ENCODE results near the gene PICK1. TPM values are rescaled to one million over a fixed set of nuclear protein-coding genes. Genes with fewer than 3 reads are reported as not detected.

The PICK1 gene
- total and polyA plus RNA-seq, 2 donors (not counting 3 experiments of a cell fraction or from before 2014, with no cell fraction given), result 18.0 to 20.8 TPM

DNA sequence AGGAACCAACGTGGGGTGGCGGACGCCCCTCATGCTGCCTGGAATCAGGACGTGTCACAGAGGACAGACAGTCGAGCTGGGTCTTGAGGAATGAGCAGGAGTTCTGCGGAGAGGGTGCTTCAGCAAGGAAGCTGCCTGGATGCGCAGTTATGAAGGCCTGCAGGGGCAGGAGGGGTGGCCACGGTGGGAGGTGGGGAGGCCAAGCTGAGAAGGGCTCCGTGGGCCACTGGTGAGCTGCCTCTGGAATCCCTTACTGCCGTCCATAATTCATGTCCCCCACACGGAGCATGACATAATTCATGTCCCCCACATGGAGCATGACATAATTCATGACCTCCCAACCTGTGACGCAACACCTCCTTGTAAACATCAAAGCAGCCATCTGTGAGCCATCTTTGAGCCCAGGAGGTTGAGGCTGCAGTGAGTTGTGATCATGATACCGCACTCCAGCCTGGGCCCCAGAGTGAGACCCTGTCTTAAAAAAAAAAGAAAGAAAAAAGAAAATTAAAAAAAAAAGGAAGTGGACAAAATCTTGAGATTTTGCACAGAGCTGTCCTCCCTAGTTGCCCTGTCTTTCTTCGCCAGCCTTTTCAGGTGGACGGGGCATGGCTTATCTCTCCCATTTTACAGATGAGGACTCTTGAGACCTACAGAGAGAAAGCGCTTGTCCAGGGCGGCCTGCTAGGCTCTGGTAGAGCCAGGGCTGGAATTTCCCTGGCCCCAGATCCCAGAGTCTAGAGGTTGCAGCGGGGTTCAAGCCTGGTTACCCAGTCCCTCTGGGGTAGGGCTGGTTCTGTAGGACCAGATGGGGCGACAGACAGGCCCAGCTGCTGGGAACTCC lies 24.3 kb upstream of the PICK1 start:
- Histone ChIP-seq H3K79me2 (ENCODE audit: control insufficient read depth, insufficient read depth, low read length) (no peaks in the 10 kb centered on the region), H2AFZ (ENCODE audit: low read depth, low read length) (no peak overlapping the region), H3K27me3 (ENCODE audit: control insufficient read depth in 2 of 2, insufficient read depth in 2 of 2, low read length in 2 of 2) (no peaks in the 10 kb centered on the region), H3K36me3 (ENCODE audit: control insufficient read depth in 2 of 2, extremely low read depth in 1 of 2, insufficient read depth in 2 of 2, low read length in 2 of 2) (no peaks in the 10 kb centered on the region), H3K4me3 (replicated peaks in 1 of 3; ENCODE audit: insufficient read depth in 1 of 3, low read depth in 1 of 3, low read length in 3 of 3) (no peak overlapping the region), H3K9ac (replicated peaks; ENCODE audit: extremely low read depth, insufficient read depth, low read length) (no peak overlapping the region), H3K9me3 (replicated peaks; ENCODE audit: control insufficient read depth, insufficient read depth, low read length) (no peaks in the 10 kb centered on the region), H3K4me1 (ENCODE audit: control insufficient read depth, extremely low read depth, insufficient read depth, low read length) (peaks cover 12% of the 10 kb centered on the region), H3K27ac (ENCODE audit: insufficient read depth, low read depth, low read length) (no peak overlapping the region), H3K9me1 (replicated peaks; ENCODE audit: control insufficient read depth, extremely low read depth, insufficient read depth, low read length) (no peaks in the 10 kb centered on the region), H3K4me2 (ENCODE audit: insufficient read depth, low read length) (no peak overlapping the region), H4K20me1 (replicated peaks; ENCODE audit: control insufficient read depth, extremely low read depth, insufficient read depth, low read length) (no peaks in the 10 kb centered on the region)
- dilution Hi-C loops (cut with MboI; ENCODE audit: extremely low pct_ligation_motif_present, low sequenced_read_pairs), result no loop called here
- intact Hi-C loops (cut with micrococcal nuclease), result no loop called here
- CTCF ChIA-PET, result no interaction called here
- DNase-seq (ENCODE audit: low read depth, low spot score), result no peak
- POLR2A ChIA-PET, result no interaction called here
- TF ChIP-seq POLR2AphosphoS5 (IDR thresholded peaks at IDR 0.05; ENCODE audit: insufficient read depth, low read depth, low read length), result no peak
- no peak for TF ChIP-seq MYC (IDR thresholded peaks at IDR 0.05; ENCODE audit: low read depth, low read length)
- TF ChIP-seq GATA2 (IDR thresholded peaks at IDR 0.05; ENCODE audit: insufficient read depth, insufficient read length, low read depth, low read length), result no peak
- FAIRE-seq, result no peak
- BruUV-seq (replicated peaks), result no TSS peak

- Histone ChIP-seq H3K27ac (ENCODE audit: insufficient read depth, low read depth, low read length) (no peak overlapping the region), H3K9me1 (replicated peaks; ENCODE audit: control insufficient read depth, extremely low read depth, insufficient read depth, low read length) (no peaks in the 10 kb centered on the region), H3K79me2 (ENCODE audit: control insufficient read depth, insufficient read depth, low read length) (no peaks in the 10 kb centered on the region), H3K4me1 (ENCODE audit: control insufficient read depth, extremely low read depth, insufficient read depth, low read length) (peaks cover 12% of the 10 kb centered on the region), H3K36me3 (ENCODE audit: control insufficient read depth in 2 of 2, extremely low read depth in 1 of 2, insufficient read depth in 2 of 2, low read length in 2 of 2) (no peaks in the 10 kb centered on the region), H3K4me2 (ENCODE audit: insufficient read depth, low read length) (no peak overlapping the region), H3K9me3 (replicated peaks; ENCODE audit: control insufficient read depth, insufficient read depth, low read length) (no peaks in the 10 kb centered on the region), H3K4me3 (replicated peaks in 1 of 3; ENCODE audit: insufficient read depth in 1 of 3, low read depth in 1 of 3, low read length in 3 of 3) (no peak overlapping the region), H3K9ac (replicated peaks; ENCODE audit: extremely low read depth, insufficient read depth, low read length) (peak overlapping the region; percentile 22), H3K27me3 (ENCODE audit: control insufficient read depth in 2 of 2, insufficient read depth in 2 of 2, low read length in 2 of 2) (no peaks in the 10 kb centered on the region), H4K20me1 (replicated peaks; ENCODE audit: control insufficient read depth, extremely low read depth, insufficient read depth, low read length) (no peaks in the 10 kb centered on the region), H2AFZ (ENCODE audit: low read depth, low read length) (peak overlapping the region; percentile 77)
- ChIA-PET POLR2A (no interaction called here), CTCF (interaction anchor here (0.9 to 1.7 kb wide), 3 partner anchors 18 to 623 kb away, joined by 3 to 24 read pairs (median 4); partner anchors contain the start of gene CBY1)
- dilution Hi-C loops (cut with MboI; ENCODE audit: extremely low pct_ligation_motif_present, low sequenced_read_pairs) (no loop called here), intact Hi-C loops (cut with micrococcal nuclease) (no loop called here)
- BruUV-seq (replicated peaks), result no TSS peak
- FAIRE-seq, result no peak
- no peak for TF ChIP-seq FOS (IDR thresholded peaks at IDR 0.05; ENCODE audit: borderline replicate concordance, insufficient read depth, low read length)
- no peak for TF ChIP-seq JUN (IDR thresholded peaks at IDR 0.05; ENCODE audit: borderline replicate concordance, insufficient read depth, insufficient read length, low read depth)
- TF ChIP-seq CTCF (IDR thresholded peaks at IDR 0.05; ENCODE audit: extremely low read depth in 1 of 2, insufficient read depth in 1 of 2, low read depth in 1 of 2, low read length in 2 of 2), result no peak
- no peak for TF ChIP-seq GATA2 (IDR thresholded peaks at IDR 0.05; ENCODE audit: insufficient read depth, insufficient read length, low read depth, low read length)
- no peak for TF ChIP-seq MYC (IDR thresholded peaks at IDR 0.05; ENCODE audit: low read depth, low read length)
- no peak for DNase-seq (ENCODE audit: low read depth, low spot score)
These were observed 23.5 kb upstream of the PICK1 start for GRCh38 chr22:38033522-38034277.
